B cell (primary cell): ENCODE results near the gene HERC5. TPM values are rescaled to one million over a fixed set of nuclear protein-coding genes. Genes with fewer than 3 reads are reported as not detected.

Experiments used
- ATAC-seq: fragments of 200-7000 bp; cut with Tn5 transposase; one replicate; pipeline ENCODE4 v1.10.0; 2021; ENCODE audit warnings: low read depth, mild to moderate bottlenecking, moderate number of reproducible peaks, moderate library complexity
- CTCF ChIA-PET: fragments of 350-600 bp; sonication (Branson Sonifier 250); formaldehyde crosslinking; loops from one replicate; lab custom pipeline; 2021; ENCODE audit warnings: antibody characterized with exemption, inconsistent platforms; lab: Charles Lee
- POLR2A ChIA-PET: fragments of 350-600 bp; sonication (Branson Sonifier 250); formaldehyde crosslinking; loops from one replicate; lab custom pipeline; 2021; ENCODE audit warnings: antibody characterized with exemption; lab: Charles Lee
- DNase-seq: peaks from one replicate; pipeline ENCODE4 v3.0.0; 2013
- H2AFZ ChIP-seq: 2 replicates; pipeline ENCODE4 v1.6.1; 2012; ENCODE audit warnings: mild to moderate bottlenecking, low read depth, low read length; ENCODE audit not compliant: insufficient read depth, poor library complexity, severe bottlenecking
- H3K27ac ChIP-seq, 2 donors: 1 replicate in 1 of 2; 2 replicates in 1 of 2; pipeline ENCODE4 v1.5.1; 2012 to 2013; ENCODE audit warnings: low read length in 2 of 2, mild to moderate bottlenecking in 2 of 2, moderate library complexity in 1 of 2
- H3K27me3 ChIP-seq, 4 experiments: fragments of 200-600 bp in 1 of 4; sonication (generic) in 1 of 4; replicated peaks in 1 of 4; 1 replicate in 2 of 4; 2 replicates in 2 of 4; pipeline versions ENCODE4 v1.6.1 to v1.7.0; 2013 to 2016; ENCODE audit warnings: low read length in 3 of 4, mild to moderate bottlenecking in 2 of 4, mixed read lengths in 1 of 4, moderate library complexity in 1 of 4; ENCODE audit not compliant: insufficient read depth in 4 of 4, control insufficient read depth in 3 of 4; ENCODE audit errors: control extremely low read depth in 1 of 4
- H3K36me3 ChIP-seq, 2 experiments: replicated peaks in 1 of 2; 1 replicate in 1 of 2; 2 replicates in 1 of 2; pipeline versions ENCODE4 v1.6.1 to v1.7.1; 2013; ENCODE audit warnings: low read length in 1 of 2; ENCODE audit not compliant: insufficient read depth in 2 of 2, control insufficient read depth in 1 of 2; ENCODE audit errors: control extremely low read depth in 1 of 2, extremely low read depth in 1 of 2
- H3K4me1 ChIP-seq, 2 donors: fragments of 200-600 bp in 1 of 2; sonication (generic) in 1 of 2; 1 replicate in 1 of 2; 2 replicates in 1 of 2; pipeline versions ENCODE4 v1.5.1 to v1.6.1; 2013 to 2017; ENCODE audit warnings: low read length in 2 of 2; ENCODE audit not compliant: control insufficient read depth in 2 of 2, insufficient read depth in 2 of 2
- H3K4me2 ChIP-seq: replicated peaks from 2 replicates; pipeline ENCODE3; 2012; ENCODE audit warnings: mild to moderate bottlenecking, low read depth, low read length; ENCODE audit not compliant: poor library complexity, severe bottlenecking
- H3K4me3 ChIP-seq, 5 experiments: fragments of 200-600 bp in 1 of 5; sonication (generic) in 1 of 5; 1 replicate in 3 of 5; 2 replicates in 2 of 5; pipeline versions ENCODE4 v1.5.1 to v1.7.0; 2011 to 2016; ENCODE audit warnings: low read length in 4 of 5, mild to moderate bottlenecking in 4 of 5, low read depth in 2 of 5, control low read depth in 1 of 5, moderate library complexity in 1 of 5; ENCODE audit not compliant: insufficient read depth in 1 of 5; ENCODE audit errors: control extremely low read depth in 1 of 5, extremely low read depth in 1 of 5
- H3K79me2 ChIP-seq: fragments of 200-600 bp; sonication (generic); one replicate; pipeline ENCODE4 v1.6.0; 2016; ENCODE audit warnings: low read length; ENCODE audit not compliant: control insufficient read depth, insufficient read depth
- H3K9ac ChIP-seq: fragments of 200-600 bp; sonication (generic); 2 replicates; pipeline ENCODE4 v1.6.1; 2017; ENCODE audit warnings: mild to moderate bottlenecking, low read length, moderate library complexity
- H3K9me3 ChIP-seq, 3 donors: one replicate each; pipeline versions ENCODE4 v1.6.1 to v1.7.1; 2013; ENCODE audit warnings: low read length in 2 of 3; ENCODE audit not compliant: control insufficient read depth in 2 of 3, insufficient read depth in 1 of 3; ENCODE audit errors: control extremely low read depth in 1 of 3
- H4K20me1 ChIP-seq: 2 replicates; pipeline ENCODE4 v1.6.0; 2012; ENCODE audit warnings: mild to moderate bottlenecking, low read length; ENCODE audit not compliant: insufficient read depth, control insufficient read depth, poor library complexity, severe bottlenecking
- H3K27ac Mint-ChIP-seq: one replicate; pipeline ENCODE4 v1.8.0; 2021; ENCODE audit warnings: mixed read lengths
- H3K27me3 Mint-ChIP-seq: one replicate; pipeline ENCODE4 v1.8.0; 2021; ENCODE audit warnings: mixed read lengths
- H3K4me1 Mint-ChIP-seq: one replicate; pipeline ENCODE4 v1.8.0; 2021; ENCODE audit warnings: mixed read lengths
- H3K4me3 Mint-ChIP-seq: one replicate; pipeline ENCODE4 v1.8.0; 2021; ENCODE audit warnings: mixed read lengths
- H3K9me3 Mint-ChIP-seq: one replicate; pipeline ENCODE4 v1.8.0; 2022; ENCODE audit warnings: mixed read lengths; ENCODE audit not compliant: insufficient read depth
- EZH2 ChIP-seq: IDR thresholded peaks from 2 replicates; pipeline ENCODE4 v1.6.1; 2012; ENCODE audit warnings: borderline replicate concordance, low read depth, mild to moderate bottlenecking, moderate library complexity, low read length; ENCODE audit not compliant: insufficient read depth, poor library complexity, severe bottlenecking
- WGBS: methylation state at CpG from one replicate; pipeline ENCODE4 v1.1.5; 2013; ENCODE audit warnings: missing lambda C conversion rate; ENCODE audit not compliant: insufficient coverage; 5-methylcytosine and 5-hydroxymethylcytosine counted together
- intact Hi-C: fragments of 100-400 bp; cut with micrococcal nuclease; formaldehyde crosslinking; loops from one replicate; pipeline ENCODE4 v1.10.0; 2022
- polyA plus RNA-seq: library from polyadenylated mRNA; depleted of rRNA; stranded (reverse); fragments of >200 nt; gene quantifications from 2 replicates; pipeline ENCODE4 v1.2.3, GENCODE V29; 2012
- total RNA-seq, 2 donors: library from RNA; stranded (reverse); fragments of 120-200 nt in 1 of 2; gene quantifications; 1 replicate in 1 of 2; 2 replicates in 1 of 2; pipeline versions ENCODE4 v1.2.3 to v1.2.4, GENCODE V29; 2013 to 2022
- TF ChIP-seq, protein P1 (sequence below): fragments of 200-600 bp; IDR thresholded peaks from one replicate; pipeline ENCODE4 v1.8.0; 2022; ENCODE audit warnings: antibody characterized with exemption, mild to moderate bottlenecking

Gene HERC5
- total and polyA plus RNA-seq, 2 donors (not counting 1 experiment from before 2014, with no cell fraction given) = 1.9 to 10.6 TPM

- Histone ChIP-seq H3K4me2 (no peak overlapping the region), H3K4me1 (no peaks in the 10 kb centered on the region), H3K79me2 (no peaks in the 10 kb centered on the region), H3K9ac (no peak overlapping the region), H3K27ac (no peak overlapping the region), H3K27me3 (no peaks in the 10 kb centered on the region), H3K4me3 (no peak overlapping the region), H3K9me3 (peaks cover 0 to 7% (median 5%) of the 10 kb centered on the region in 3 donors), H3K36me3 (peaks cover 0 to 10% of the 10 kb centered on the region in 2 experiments), H4K20me1 (no peaks in the 10 kb centered on the region), H2AFZ (no peak overlapping the region)
- DNase-seq (no peak), ATAC-seq (no peak)
- ChIA-PET CTCF (no interaction called here), POLR2A (no interaction called here)
- H3K27ac Mint-ChIP-seq = no peak overlapping the region
- H3K4me1 Mint-ChIP-seq = no peaks in the 10 kb centered on the region
- H3K9me3 Mint-ChIP-seq = no peaks in the 10 kb centered on the region
- 100% methylated on average over 1 of the region's 5 CpGs for WGBS
- no peaks in the 10 kb centered on the region for H3K27me3 Mint-ChIP-seq
- H3K4me3 Mint-ChIP-seq = no peak overlapping the region
- TF ChIP-seq, protein P1, sequence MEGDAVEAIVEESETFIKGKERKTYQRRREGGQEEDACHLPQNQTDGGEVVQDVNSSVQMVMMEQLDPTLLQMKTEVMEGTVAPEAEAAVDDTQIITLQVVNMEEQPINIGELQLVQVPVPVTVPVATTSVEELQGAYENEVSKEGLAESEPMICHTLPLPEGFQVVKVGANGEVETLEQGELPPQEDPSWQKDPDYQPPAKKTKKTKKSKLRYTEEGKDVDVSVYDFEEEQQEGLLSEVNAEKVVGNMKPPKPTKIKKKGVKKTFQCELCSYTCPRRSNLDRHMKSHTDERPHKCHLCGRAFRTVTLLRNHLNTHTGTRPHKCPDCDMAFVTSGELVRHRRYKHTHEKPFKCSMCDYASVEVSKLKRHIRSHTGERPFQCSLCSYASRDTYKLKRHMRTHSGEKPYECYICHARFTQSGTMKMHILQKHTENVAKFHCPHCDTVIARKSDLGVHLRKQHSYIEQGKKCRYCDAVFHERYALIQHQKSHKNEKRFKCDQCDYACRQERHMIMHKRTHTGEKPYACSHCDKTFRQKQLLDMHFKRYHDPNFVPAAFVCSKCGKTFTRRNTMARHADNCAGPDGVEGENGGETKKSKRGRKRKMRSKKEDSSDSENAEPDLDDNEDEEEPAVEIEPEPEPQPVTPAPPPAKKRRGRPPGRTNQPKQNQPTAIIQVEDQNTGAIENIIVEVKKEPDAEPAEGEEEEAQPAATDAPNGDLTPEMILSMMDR = no peak
- intact Hi-C loops = no loop called here
Observed at GRCh38 chr4:88443486-88443885, 13.4 kb upstream of the HERC5 start.

DNA sequence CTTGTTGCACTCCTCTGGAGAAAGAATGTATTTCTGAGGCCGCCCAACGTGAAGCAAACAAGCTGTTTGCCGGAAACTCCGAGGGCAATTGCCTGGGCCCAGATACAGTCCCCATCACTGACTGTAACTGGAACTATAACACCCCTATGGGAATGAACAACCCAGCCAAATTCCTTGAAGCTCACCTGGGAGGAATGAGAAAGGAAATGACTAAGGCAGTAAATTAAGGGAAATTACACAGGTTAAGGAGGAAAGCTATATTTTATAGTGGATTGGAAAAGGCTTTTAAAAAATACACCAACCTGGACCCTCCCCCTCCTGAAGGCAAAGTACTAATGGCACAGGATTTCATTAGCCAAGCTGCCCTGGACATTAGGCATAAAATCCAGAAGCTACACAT lies 11.7 kb upstream of the HERC5 start:
- CTCF ChIA-PET = interaction anchor here (1.1 to 1.3 kb wide), 2 partner anchors 63 to 70 kb away, joined by 3 read pairs; no protein-coding TSS in a partner anchor
- H3K27ac Mint-ChIP-seq = no peak overlapping the region

More for the DNA sequence above, 11.7 kb upstream of the HERC5 start:
- no peak for DNase-seq
- Histone ChIP-seq H3K79me2 (no peaks in the 10 kb centered on the region), H3K36me3 (peaks cover 0 to 10% of the 10 kb centered on the region in 2 experiments), H3K27me3 (no peaks in the 10 kb centered on the region), H3K4me2 (no peak overlapping the region), H3K9me3 (peaks cover 0 to 7% (median 5%) of the 10 kb centered on the region in 3 donors), H3K4me1 (no peaks in the 10 kb centered on the region), H4K20me1 (no peaks in the 10 kb centered on the region), H3K9ac (no peak overlapping the region), H3K27ac (no peak overlapping the region), H2AFZ (no peak overlapping the region), H3K4me3 (no peak overlapping the region)
- Mint-ChIP-seq H3K4me3 (no peak overlapping the region), H3K27me3 (no peaks in the 10 kb centered on the region), H3K4me1 (no peaks in the 10 kb centered on the region), H3K9me3 (no peaks in the 10 kb centered on the region)
- WGBS = 100% methylated on average over 2 of the region's 4 CpGs
- POLR2A ChIA-PET = interaction anchor here (0.6 kb wide), 1 partner anchor 34 kb away, joined by 7 read pairs; no protein-coding TSS in a partner anchor
- intact Hi-C loops = no loop called here
- TF ChIP-seq, protein P1 = no peak
- no peak for TF ChIP-seq EZH2
- no peak for ATAC-seq
